Upper lobe of left lung (tissue), 4 donors: ENCODE results near the gene RUBCN.

Source experiments
- CTCF ChIP-seq, 6 experiments: fragments of 450-650 bp in 4 of 6; fragments of 200-600 bp in 2 of 6; sonication (generic) in 2 of 6; IDR thresholded peaks; one replicate each; pipeline ENCODE4 v1.5.1; 2016 to 2019; ENCODE audit warnings: antibody characterized with exemption in 6 of 6
- POLR2A ChIP-seq, 4 donors: fragments of 450-650 bp; IDR thresholded peaks; one replicate each; pipeline ENCODE4 v1.5.1; 2016 to 2017; ENCODE audit warnings: antibody characterized with exemption in 4 of 4, mild to moderate bottlenecking in 2 of 4
- POLR2AphosphoS5 ChIP-seq, 2 donors: sonication (generic); formaldehyde crosslinking; IDR thresholded peaks; one replicate each; pipeline ENCODE4 v1.5.1; 2017; ENCODE audit warnings: antibody characterized with exemption in 2 of 2

GRCh38 chr3:197730200-197730599, 6.5 kb downstream of the RUBCN start:
- TF ChIP-seq POLR2A (IDR thresholded peaks at IDR 0.05) (no peak), CTCF (IDR thresholded peaks at IDR 0.05) (no peak), POLR2AphosphoS5 (IDR thresholded peaks at IDR 0.05) (no peak)
